Stimulated activated CD8-positive, alpha-beta memory T cell treated with anti-CD3 and anti-CD28 coated beads, Interleukin-4, amount 100 ng/mL, for 4 hours (primary cell): ENCODE data around the gene BHLHE41.

ENCODE experiments used
- DNase-seq, 2 donors: peaks; one replicate each; pipeline ENCODE4 v3.0.0-alpha.2; 2020; ENCODE audit warnings: low read depth in 2 of 2, low spot score in 1 of 2

Gene BHLHE41

GRCh38 chr12:26124446-26125399 is at the start of gene BHLHE41:
Gene BHLHE41 (minus strand): TSS chr12:26125037. CDS start chr12:26124779, 258 bp downstream.
- no peak for DNase-seq

- DNase-seq = no peak
Observed at GRCh38 chr12:26172946-26173552, 48.2 kb upstream of the BHLHE41 start.

GRCh38 chr12:26172539-26172938 is 47.7 kb upstream of the BHLHE41 start:
- no peak for DNase-seq

- DNase-seq = no peak
Observed at GRCh38 chr12:26172013-26172412, 47.2 kb upstream of the BHLHE41 start.

GRCh38 chr12:26164118-26164517 is 39.3 kb upstream of the BHLHE41 start:
- DNase-seq = no peak

- DNase-seq = no peak
Observed at GRCh38 chr12:26162905-26163304, 38.1 kb upstream of the BHLHE41 start.

- DNase-seq = no peak
Observed at GRCh38 chr12:26162174-26162573, 37.3 kb upstream of the BHLHE41 start.

- DNase-seq = no peak
Observed at GRCh38 chr12:26158078-26158764, 33.4 kb upstream of the BHLHE41 start.

GRCh38 chr12:26157001-26157400 is 32.2 kb upstream of the BHLHE41 start:
- DNase-seq = no peak

- no peak for DNase-seq
Observed at GRCh38 chr12:26156201-26156871, 31.5 kb upstream of the BHLHE41 start.

GRCh38 chr12:26153421-26154154 is 28.8 kb upstream of the BHLHE41 start:
- DNase-seq = no peak

GRCh38 chr12:26152507-26153102 is 27.8 kb upstream of the BHLHE41 start:
- DNase-seq = no peak

- DNase-seq = no peak
Observed at GRCh38 chr12:26150736-26151450, 26.1 kb upstream of the BHLHE41 start.

- no peak for DNase-seq
Observed at GRCh38 chr12:26149968-26150500, 25.2 kb upstream of the BHLHE41 start.

- DNase-seq = no peak
Observed at GRCh38 chr12:26148291-26148690, 23.5 kb upstream of the BHLHE41 start.

- no peak for DNase-seq
Observed at GRCh38 chr12:26143291-26143690, 18.5 kb upstream of the BHLHE41 start.

GRCh38 chr12:26138860-26139259 is 14.0 kb upstream of the BHLHE41 start:
- no peak for DNase-seq

GRCh38 chr12:26136688-26137087 is 11.9 kb upstream of the BHLHE41 start:
- no peak for DNase-seq

GRCh38 chr12:26135571-26135970 is 10.7 kb upstream of the BHLHE41 start:
- DNase-seq = no peak
